Measurements from ENCODE around the gene GPC1.

Gene GPC1

DNA sequence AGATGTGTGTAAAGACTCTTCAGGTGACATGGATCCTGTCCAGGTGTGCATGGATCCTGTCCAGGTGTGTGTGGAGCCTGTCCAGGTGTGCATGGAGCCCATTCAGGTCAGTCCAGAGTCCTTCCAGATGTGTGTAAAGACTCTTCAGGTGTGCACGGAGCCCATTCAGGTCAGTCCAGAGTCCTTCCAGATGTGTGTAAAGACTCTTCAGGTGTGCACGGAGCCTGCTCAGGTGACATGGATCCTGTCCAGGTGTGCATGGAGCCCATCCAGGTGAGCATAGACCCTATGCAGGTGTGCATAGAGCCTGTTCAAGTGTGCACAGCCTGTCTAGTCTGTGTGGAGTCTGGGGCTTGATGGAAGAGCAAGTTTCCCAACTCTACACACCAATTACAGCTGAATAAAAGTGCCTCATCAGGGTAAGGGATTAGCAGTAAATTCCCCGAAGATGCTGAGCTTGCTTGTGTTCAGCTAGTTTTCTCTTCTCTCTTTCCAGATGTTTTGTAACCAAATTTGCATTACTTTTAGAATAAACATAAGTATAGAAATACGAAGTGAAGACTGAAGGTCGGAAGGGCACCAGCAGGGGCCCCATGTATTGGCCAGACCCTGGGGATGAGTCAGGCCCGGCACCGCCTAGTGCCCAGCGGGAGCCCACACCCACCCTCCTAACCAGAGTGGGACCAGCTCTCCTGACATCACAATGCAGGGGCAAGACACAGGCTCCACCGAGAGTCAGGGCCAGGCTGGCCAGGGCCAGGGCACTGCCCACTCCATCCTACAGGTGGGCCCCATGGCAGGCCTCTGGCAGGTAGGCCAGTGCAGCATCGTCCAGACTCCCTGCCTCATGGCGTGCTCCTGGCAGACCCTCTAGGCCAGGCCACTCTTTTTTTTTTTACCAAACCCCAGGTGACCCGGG, 38.6 kb upstream of the GPC1 start:
- no peak for DNase-seq (ENCODE audit: low read depth in 2 of 2, low spot score in 1 of 2)

DNA sequence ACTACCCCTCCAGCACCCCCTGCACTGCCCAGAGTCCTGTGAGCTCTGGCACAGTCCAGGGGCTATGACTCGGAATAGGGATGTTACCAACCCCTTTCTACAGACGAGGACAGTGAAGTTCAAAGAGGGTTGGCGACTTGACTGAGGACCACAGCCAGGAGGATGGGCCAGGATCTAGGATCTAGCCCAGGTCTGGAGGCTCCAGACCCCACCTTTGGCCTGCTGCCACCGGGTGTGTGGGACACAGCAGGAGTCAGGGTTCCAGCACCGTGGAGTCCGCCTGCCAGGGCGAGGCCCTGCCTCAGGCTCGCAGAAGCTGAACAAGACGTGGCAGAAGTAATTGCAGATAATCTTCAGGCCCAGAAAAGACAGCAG, 37.9 kb upstream of the GPC1 start:
- DNase-seq (ENCODE audit: low read depth in 2 of 2, low spot score in 1 of 2) = no peak

DNA sequence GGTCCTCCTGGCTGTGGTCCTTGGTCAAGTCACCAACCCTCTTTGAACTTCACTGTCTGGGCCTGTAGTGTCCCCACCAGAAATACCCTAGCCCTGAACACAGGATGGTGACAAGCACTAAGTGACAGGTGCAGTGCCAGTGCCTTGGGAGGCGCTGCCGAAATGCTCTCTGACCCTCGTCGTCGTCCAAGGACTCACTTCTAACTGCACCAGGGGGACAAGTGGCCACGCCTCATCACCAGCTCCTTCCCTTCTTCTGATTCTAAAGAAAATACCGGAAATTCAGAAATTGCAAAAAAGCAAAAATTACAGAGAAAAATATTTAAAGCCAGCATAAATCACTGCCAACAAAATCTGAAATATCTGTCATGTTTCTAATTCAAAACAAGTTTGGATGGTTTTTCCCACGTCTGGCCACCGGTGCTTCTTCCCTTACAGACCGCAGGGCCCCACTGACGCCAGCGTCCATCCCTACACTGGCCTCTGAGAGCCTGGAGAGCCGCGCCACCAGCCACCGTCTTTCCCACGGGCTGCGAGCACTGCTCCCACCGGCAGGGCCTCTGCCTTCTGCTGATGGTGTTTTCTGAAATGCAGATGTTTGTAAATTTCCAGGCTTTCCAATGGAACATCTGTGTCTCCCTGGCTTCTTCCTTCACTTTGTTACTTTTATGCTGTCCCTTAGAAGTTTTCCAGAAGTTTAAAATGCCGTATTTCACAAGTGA, 37.4 kb upstream of the GPC1 start:
- DNase-seq (ENCODE audit: low read depth in 2 of 2, low spot score in 1 of 2) = no peak

DNA sequence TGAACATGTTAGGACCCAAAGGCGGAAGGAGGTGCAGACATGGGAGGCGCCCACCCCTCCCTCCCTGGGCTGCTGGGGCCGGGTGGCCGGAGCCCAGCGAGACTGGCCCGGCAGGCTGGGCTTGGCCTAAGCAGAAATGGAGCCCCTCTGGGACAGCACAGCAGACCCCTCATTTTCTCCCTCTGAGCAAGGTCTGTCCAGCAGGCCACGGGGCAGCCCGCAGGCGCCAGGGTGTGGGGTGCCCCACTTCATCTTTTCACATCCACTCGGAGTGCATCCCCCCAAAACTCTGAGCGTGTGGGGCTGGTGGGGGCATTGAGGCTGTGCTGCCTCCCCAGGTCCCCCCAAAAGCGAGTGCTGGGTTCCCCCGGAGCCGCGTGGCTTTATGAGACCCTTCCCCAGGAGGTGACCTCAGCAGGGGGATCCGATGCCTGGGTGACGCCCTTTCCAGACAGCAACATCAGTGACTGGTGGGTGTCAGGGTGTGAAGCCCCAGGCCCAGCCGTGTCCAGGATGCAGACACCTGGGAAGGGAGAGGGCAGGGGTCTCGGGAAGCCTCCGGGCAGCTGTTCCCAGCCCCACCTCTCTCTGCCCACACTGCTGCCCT, 36.7 kb upstream of the GPC1 start:
- no peak for DNase-seq (ENCODE audit: low read depth in 2 of 2, low spot score in 1 of 2)

DNA sequence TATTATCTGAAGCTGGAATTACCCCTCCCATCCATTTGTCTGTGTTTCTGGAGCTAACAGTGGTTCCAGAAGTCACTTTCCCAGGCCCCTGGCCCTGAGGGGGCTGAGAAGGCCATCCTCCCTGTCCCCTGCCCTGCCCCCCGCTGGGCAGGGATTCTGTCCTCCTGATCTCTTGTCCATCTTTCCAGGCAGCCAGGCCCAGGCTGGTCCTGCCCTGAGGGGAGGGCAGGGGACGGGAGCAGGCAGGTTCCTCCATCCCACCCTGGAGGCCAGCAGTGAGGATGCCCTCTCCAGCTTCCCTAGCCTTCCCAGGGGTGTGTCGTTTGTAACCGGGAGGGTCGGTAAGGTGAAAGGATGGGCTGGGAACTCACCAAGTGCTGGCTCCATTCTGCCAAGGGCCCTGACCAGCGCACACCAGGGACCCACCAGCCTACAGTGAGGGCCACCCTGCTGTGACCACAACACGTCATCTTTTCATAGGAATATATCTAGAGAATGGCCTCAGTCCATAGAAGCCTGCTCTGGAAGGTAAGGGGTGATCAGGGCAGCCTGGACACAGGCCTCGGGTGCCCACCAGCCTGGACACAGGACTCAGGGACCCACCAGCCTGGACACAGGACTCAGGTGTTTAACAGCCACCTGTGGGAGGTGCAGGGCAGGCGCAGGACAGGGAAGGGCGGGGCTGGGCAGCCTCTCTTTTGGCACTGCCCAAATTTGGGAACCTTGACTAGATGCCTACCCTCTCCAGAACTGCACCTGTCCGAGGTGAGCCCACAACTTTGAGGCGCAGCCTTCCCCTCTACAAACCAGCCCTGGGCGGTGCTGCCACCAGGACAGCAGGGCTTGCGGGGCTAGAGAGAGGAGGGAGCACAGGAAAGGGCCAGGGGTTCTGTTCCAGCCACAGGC, 35.8 kb upstream of the GPC1 start:
- DNase-seq (ENCODE audit: low read depth in 2 of 2, low spot score in 1 of 2) = no peak

DNA sequence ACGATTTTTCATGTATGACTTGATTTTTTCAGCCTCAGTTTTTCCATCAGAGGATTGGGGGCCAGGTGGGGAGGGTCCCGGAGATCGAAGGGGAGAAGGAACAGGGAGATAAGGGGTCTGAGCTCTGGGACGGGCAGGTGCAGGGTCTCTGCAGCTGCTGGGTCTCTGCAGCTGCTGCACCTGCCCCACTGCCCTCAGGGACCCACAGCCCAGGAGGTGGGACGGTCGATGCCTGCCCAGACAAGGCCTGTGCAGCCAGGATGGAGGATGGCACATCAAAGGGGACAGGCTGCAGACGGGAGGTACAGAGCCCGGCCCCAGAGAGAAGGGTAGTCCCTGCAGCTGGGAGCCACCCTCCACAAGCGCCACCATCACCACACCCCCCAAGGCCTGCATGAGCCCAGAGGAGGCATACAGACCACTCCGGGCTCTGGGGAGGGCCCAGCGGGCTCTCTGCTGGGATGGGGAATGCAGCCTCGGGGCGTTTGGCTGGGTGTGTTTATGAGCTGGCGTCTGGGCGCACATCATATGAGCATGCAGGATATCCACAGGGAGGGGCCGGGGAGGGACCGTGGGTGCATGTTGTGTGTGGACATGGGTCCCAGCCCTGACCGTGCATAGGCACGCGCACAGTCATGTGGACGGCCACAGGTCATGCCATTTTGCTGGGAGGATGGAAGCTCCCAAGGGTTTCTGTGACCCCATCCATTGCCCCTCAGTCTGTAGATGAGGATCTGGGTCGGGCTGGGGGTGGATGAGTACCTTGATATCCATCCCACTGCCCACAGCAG, 34.9 kb upstream of the GPC1 start:
- DNase-seq (ENCODE audit: low read depth in 2 of 2, low spot score in 1 of 2) = no peak

DNA sequence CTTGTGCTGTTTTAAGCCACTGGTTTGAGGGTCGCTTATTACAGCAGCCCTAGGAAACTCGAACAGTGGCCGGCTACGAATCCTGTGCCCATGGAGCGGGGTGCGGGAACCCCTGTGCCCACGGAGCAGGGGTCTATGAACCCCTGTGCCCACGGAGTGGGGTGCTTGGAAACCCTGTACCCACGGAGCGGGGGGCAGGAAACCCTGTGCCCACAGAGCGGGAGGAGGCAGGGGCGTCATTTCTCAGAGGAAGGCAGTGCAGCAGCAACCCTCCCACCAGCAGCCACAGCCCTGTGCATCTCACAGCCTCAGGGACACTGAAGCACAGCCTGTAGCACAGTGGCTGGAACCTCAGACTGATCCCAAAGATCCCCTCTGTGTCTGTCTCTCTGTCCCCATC, 34.2 kb upstream of the GPC1 start:
- no peak for DNase-seq (ENCODE audit: low read depth in 2 of 2, low spot score in 1 of 2)

DNA sequence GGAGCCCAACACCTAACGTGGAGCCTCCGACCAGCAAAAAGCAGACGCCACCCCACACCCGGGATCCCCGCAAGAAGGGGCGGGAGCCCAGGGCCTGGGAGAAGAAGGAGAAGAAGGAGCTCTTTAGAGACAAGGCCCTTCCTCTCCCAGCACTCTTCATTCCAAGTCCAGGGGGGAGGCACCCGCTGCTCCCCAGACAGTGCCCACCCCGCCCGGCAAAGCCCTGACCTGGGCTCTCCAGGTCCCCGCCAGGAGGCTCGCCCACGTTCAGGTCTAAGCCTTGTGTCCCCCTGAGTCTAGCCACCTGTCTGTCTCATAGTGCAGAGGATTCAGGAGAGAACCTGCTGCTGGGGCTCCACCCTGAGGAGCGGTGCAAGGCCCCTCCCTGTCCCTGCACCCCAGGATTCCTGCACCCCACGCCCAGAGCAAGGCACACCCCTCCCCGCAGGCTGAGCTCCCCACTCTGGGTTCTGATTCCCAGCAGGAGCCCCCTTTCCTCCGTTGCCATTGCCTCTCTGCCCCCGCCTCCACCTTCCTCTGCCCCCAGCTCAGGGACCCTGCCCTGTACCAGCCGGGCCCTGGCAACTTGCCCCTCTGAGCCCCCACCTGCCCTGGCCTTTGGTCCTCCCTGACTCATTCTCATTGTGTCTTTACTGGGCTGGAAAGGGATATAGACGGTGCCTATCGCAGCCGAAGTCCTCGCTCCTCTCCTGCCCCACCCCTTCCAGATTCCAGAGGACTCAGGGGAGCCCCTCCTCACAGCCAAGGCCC, 33.5 kb upstream of the GPC1 start:
- no peak for DNase-seq (ENCODE audit: low read depth in 2 of 2, low spot score in 1 of 2)

DNA sequence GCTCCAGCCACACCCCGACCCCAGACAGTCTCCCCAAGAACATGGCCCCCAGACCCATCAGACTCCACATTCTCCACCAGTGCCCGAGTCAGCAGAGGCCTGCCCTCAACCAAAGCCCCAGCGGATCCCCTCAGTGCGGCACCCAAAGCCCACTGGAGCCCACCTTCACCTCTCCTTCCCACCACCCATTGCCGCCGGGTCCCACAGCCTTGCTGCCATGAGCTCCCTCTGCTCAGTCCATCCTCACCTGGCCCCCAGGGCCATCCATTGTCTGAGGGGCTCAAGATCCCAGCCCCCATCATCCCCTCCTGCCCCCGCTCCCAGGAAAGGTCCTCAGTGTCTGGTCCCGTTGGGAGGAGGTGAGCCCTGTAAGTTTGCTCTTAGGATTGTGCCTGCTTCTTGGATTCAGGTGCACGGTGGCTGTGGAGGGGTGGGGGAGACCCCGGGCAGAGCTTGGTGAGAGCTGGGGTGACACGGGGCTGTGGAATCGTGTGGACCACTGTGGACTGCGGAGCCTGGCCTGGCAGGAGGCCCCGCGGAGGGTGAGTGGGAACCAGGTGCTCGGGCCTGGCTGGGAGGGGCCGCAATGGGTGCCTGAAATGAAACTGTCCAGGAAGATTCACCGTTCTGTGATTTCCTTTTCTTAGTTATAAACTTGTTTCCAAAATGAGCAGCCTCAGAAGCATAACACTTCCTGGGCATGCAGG, 32.7 kb upstream of the GPC1 start:
- DNase-seq (ENCODE audit: low read depth in 2 of 2, low spot score in 1 of 2) = no peak

DNA sequence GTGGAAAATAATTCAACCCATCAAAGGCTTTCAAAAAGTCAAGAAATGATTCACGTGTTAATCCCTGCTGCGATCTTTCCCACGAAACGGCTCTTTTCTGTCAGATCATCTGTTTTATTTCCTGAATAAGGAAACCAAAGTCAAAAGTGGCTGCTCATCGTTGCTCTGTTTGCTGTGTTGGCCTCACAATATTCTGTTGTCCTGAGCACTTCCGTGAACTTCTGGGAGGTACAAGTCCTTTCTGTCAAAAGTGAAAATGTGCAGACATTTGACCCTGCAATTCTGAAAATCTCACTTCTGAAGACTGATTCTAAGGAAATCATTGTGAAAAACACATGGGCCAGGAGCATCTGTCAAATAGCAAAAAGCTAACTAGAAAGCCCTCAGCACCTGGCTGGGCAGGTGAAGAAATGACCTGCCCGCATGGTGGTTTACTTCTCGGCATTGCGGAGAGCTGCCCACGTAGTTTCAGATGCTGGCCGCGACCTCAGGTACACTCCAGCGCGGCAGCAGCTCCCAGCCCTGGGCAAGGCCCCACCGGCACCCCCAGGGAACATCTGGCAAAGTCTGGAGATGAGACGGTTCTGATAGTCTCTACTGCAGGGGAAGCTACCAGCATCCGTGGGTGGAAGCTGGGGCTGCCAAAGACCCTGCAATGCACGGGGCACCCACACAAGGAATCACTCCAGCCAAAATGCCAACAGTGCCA, 31.9 kb upstream of the GPC1 start:
- no peak for DNase-seq (ENCODE audit: low read depth in 2 of 2, low spot score in 1 of 2)

DNA sequence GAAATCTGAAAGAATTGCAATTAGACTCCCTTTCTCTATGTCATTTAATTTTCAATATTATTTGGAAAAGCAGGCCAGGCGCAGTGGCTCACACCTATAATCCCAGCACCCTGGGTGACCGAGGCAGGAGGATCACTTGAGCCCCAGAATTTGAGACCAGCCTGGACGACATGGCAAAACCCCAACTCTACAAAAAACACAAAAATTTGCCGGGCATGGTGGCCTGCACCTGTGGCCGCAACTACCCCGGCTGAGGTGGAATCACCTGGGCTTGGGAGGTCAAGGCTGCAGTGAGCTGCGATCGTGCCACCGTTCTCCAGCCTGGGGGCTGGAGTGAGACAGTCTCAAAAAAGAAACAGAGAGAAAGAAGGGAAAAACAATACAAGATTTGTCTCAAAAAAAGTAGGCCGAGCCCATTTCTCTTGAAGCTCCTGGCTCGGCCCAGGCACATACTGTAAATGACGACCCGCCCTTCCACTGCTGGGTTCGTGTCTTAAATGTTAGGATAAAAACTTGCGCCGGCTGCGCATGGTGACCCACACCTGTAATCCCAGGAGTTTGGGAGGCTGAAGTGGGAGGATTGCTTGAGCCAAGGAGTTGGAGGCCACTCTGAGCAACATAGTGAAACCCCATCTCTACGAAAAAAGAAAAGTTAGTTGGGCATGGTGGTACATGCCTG, 31.1 kb upstream of the GPC1 start:
- no peak for DNase-seq (ENCODE audit: low read depth in 2 of 2, low spot score in 1 of 2)

DNA sequence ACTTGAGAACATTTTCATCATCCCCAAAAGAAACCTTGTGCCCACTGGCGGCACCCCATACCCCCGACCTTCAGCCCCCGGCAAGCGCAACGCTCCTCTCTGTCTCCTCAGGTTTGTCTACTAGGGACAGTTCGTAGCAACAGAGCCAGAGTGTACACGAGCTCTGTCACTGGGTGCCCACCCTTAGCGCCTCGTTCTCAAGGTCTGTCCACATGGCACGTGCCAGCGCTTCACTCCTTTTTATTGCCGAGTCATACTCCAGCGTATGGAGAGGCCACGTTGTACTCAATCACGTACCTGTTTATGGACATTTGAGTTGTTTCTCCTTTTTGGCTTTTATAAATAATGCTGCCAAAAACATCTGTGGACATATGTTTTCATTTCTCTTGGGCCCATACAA, 30.3 kb upstream of the GPC1 start:
- DNase-seq (ENCODE audit: low read depth in 2 of 2, low spot score in 1 of 2) = no peak

DNA sequence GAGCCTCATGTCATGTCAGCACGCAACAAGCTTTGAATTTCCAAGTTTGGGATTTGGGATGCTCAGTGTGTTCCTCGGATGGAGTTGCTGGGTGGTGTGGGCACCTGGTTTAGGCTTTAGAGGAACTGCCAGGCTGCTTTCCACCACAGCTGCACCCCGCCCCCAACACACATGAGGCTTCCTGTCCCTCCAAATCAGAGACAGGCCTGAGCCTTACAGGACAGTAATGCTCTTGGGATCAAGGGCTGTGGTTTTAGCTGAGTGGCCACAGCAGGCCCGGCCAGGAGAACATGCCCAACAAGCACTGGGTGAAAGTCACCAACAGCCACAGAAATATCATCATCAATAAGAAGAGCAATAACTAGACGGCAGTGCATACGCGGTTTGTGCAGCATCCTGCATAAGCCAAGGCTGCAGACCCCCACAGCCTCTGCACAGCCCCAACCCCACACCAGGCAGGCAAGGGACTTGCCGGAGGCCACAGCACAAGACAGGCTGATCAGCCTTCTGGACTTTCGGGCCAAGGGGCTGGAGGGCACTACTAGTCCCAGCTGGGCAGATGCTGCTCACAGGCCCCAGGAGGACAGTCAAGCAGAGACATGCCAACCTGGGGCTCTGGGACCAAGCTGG, 29.7 kb upstream of the GPC1 start:
- no peak for DNase-seq (ENCODE audit: low read depth in 2 of 2, low spot score in 1 of 2)

DNA sequence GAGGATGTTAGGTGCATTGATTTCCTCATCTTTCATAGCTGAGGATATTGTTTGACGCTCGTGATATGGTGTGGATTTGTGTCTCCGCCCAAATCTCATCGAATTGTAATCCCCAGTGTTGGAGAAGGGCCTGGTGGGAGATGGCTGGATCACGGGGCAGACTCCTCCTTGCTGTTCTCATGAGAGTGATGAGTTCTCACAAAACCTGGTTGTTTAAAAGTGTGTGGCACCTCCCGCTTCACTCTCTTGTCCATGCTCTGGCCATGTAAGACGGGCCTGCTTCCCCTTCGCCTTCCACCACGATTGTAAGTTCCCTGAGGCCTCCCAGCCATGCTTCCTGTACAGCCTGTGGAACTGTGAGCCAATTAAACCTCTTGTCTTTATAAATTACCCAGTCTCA, 28.4 kb upstream of the GPC1 start:
- no peak for DNase-seq (ENCODE audit: low read depth in 2 of 2, low spot score in 1 of 2)

DNA sequence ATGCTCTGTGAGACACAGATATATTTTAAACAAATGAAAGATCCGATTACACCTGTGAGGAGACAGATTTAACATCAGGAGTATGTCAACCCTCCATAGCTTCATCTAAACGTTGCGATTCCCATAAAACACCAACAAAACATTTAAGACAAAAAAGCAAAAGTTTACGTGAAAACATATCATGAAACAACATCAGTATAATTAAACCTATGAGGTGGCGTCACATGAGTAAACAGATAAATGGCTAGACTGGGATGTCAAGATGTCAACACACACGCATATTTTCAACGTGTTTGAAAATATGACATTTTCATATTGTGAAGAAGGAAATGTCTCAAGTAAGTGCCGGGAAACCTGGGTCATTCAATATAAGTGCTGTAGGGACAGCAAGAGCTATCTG, 25.5 kb upstream of the GPC1 start:
- DNase-seq (ENCODE audit: low read depth in 2 of 2, low spot score in 1 of 2) = no peak

DNA sequence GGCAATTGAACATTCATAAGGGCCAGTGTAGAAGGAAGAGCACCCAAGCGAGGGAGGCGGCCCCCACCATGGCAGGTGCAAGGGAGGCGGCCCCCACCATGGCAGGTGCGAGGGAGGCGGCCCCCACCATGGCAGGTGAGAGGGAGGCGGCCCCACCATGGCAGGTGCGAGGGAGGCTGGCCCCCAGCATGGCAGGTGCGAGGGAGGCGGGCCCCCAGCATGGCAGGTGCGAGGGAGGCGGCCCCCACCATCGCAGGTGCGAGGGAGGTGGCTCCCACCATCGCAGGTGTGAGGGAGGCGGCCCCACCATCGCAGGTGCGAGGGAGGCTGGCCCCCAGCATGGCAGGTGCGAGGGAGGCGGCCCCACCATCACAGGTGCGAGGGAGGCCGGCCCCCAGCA, 24.7 kb upstream of the GPC1 start:
- DNase-seq (ENCODE audit: low read depth in 2 of 2, low spot score in 1 of 2) = no peak
